Muscle layer of duodenum (tissue), 2 donors: ENCODE measurements around the gene WDR64.
"Not testable (repeated sequence)": the region's sequence is repeated elsewhere in the genome, so short reads cannot be mapped to it uniquely, and the experiment has no call there.

ENCODE experiments used
- H3K27ac ChIP-seq: one replicate; pipeline ENCODE4 v1.7.0; 2013; ENCODE audit warnings: mild to moderate bottlenecking, low read length
- H3K27me3 ChIP-seq: one replicate; pipeline ENCODE4 v1.7.0; 2013; ENCODE audit warnings: low read depth, mild to moderate bottlenecking, control low read depth, low read length
- H3K36me3 ChIP-seq, 2 donors: one replicate each; pipeline ENCODE4 v1.7.0; 2013; ENCODE audit warnings: low read length in 2 of 2, control low read depth in 1 of 2, mild to moderate bottlenecking in 1 of 2; ENCODE audit not compliant: insufficient read depth in 2 of 2, control insufficient read depth in 1 of 2
- H3K4me1 ChIP-seq, 2 donors: one replicate each; pipeline ENCODE4 v1.7.0; 2013; ENCODE audit warnings: low read length in 2 of 2, mild to moderate bottlenecking in 2 of 2, control low read depth in 1 of 2, moderate library complexity in 1 of 2; ENCODE audit not compliant: insufficient read depth in 2 of 2, control insufficient read depth in 1 of 2
- H3K4me3 ChIP-seq, 2 donors: one replicate each; pipeline ENCODE4 v1.7.0; 2013; ENCODE audit warnings: low read length in 2 of 2, low read depth in 1 of 2, mild to moderate bottlenecking in 1 of 2
- H3K9me3 ChIP-seq, 2 donors: one replicate each; pipeline ENCODE4 v1.7.0; 2013; ENCODE audit warnings: low read length in 2 of 2, control low read depth in 1 of 2, mild to moderate bottlenecking in 1 of 2; ENCODE audit not compliant: control insufficient read depth in 1 of 2
- donor health status: healthy.

The WDR64 gene

DNA sequence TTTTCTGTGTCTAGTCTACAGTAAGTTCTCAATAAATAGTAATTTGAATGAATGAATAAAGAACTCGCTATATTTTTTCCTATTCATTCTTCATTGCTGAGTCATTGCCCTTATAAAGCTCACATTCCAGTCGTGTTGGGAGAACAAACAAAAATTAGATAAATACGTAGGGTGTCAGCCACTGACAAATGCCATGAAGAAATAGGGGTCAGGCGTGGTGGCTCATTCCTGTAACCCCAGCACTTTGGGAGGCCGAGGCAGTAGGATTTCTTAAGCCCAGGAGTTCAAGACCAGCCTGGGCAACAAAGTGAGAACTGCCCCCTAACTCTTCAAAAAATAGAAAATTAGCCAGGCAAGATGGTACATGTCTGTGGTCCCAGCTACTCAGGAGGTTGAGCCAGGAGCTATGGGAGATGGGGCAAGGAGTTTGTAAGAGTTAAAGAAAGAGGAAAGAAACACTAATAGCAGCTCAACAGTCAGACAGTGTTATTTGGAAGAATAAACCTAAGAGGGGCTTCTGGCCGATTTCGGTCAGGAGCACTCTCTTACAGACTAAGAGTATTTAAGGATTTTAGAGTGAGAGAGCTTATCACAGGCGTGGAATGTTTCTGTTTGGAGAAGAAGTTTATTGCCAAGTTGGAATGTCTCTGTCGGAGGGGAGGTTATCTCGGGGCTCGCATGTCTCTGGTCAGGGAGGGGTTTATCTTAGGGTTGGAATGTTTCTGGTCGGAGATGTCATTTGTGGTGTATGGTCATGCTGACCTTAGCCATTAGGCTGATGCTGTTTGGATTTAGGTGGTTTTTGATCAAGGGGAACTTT is 10.1 kb upstream of the WDR64 start:
- Histone ChIP-seq H3K27ac (no peak overlapping the region), H3K4me1 (peaks cover 0 to 7% of the 10 kb centered on the region in 2 donors), H3K27me3 (no peaks in the 10 kb centered on the region), H3K36me3 (no peaks in the 10 kb centered on the region), H3K9me3 (no peaks in the 10 kb centered on the region), H3K4me3 (no peak overlapping the region)

DNA sequence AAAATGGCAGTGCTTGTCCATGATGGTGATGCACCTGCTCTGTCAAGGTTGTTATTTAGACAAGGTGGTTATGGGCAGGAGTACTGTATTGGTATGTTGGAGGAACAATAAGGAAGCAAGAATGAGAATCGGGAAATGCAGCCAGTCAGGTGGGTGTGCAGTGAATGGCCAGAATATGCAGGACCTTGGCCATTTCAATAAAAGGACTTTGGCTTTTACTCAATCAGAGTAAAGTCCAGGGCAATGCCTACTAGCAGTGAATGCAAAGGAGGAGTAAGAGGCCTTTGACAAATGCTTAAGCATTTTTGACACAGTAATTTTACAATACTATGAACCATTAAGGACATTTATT is 9.5 kb upstream of the WDR64 start:
- Histone ChIP-seq H3K27ac (no peak overlapping the region), H3K4me3 (no peak overlapping the region), H3K36me3 (no peaks in the 10 kb centered on the region)

DNA sequence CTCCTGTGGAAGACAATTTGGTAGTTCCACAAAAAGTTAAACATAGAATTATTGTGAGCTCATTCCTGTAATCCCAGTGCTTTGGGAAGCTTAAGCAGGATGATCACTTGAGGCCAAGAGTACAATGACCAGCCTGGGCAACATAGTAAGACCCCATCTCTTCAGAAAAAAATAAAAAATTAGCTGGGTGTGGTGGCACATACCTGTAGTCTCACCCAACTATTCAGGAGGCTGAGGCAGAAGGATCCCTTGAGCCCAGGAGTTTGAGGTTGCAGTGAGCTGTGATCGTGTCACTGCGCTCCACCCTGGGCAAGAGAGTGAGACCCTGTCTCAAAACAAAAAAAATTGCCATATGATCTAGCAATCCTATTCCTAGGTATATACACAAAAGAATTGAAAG is 7.8 kb upstream of the WDR64 start:
- Histone ChIP-seq H3K27me3 (no peaks in the 10 kb centered on the region), H3K36me3 (no peaks in the 10 kb centered on the region), H3K9me3 (no peaks in the 10 kb centered on the region), H3K27ac (no peak overlapping the region), H3K4me1 (peaks cover 0 to under 1% of the 10 kb centered on the region in 2 donors), H3K4me3 (no peak overlapping the region)

More for the DNA sequence above, 9.5 kb upstream of the WDR64 start:
- no peaks in the 10 kb centered on the region for H3K9me3 ChIP-seq
- peaks cover 0 to 7% of the 10 kb centered on the region in 2 donors for H3K4me1 ChIP-seq
- H3K27me3 ChIP-seq = no peaks in the 10 kb centered on the region

DNA sequence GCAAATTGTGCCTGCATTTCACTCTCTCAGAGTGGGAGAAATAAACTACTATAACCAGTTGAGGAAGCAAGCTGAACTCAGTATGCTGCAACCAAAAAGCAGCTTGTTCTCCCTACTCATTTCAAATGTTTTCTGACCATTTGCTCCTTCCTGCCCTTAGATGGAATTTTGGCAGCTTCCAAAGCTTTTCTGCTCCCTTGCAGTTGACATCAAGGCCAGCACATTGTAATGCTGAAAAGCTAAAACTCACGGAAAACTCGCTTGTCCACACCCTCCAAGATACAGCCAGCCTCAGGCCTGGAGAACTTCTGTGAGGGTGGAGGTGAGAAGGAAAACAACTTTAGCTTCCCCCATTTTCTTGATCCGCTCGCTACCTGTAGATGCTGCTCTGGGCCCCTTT is 6.9 kb upstream of the WDR64 start:
- no peaks in the 10 kb centered on the region for H3K27me3 ChIP-seq
- H3K4me3 ChIP-seq = no peak overlapping the region
- H3K9me3 ChIP-seq = no peaks in the 10 kb centered on the region
- H3K36me3 ChIP-seq = no peaks in the 10 kb centered on the region
- no peaks in the 10 kb centered on the region for H3K4me1 ChIP-seq
- H3K27ac ChIP-seq = no peak overlapping the region

DNA sequence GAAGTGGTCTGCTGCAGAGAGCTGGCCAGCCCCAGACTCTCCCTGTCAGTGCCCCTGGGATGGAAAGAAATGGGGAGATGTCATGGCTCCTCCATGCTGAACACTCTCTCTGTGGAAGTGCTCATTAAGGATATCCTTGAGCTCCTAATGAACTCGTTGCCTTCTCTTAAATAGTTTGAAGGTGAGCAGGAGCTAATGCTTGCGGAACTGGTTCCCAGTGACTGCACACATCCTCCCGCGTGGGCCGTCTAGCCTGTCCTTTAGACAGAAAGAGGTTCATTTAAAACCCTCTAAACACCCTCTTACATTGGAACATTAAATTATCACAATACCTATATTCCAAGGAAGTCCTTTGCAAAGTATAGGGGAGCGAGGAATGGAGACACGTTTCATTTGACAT is 5.9 kb upstream of the WDR64 start:
- H3K9me3 ChIP-seq = no peaks in the 10 kb centered on the region
- no peaks in the 10 kb centered on the region for H3K4me1 ChIP-seq
- no peaks in the 10 kb centered on the region for H3K27me3 ChIP-seq
- no peak overlapping the region for H3K27ac ChIP-seq
- H3K4me3 ChIP-seq = no peak overlapping the region
- H3K36me3 ChIP-seq = no peaks in the 10 kb centered on the region

DNA sequence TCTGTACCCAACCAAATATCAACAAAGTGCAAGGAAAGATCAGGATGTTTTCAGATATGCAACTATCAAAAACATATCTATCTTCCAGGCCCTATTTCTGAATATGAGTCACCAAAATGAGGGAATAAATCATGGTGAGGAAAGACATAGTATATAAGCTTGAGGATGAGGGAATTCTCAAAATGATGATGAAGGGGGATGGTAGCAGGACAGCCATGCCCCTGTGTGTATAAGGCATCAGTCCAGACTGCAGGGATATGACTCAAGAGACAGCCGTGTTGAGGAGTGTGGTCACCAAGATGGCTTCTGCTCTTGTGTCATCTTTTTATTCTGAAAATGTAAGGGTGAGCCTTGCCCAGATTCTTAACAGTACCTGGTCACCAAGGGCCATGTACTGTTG is 4.4 kb upstream of the WDR64 start:
- Histone ChIP-seq H3K4me3 (no peak overlapping the region), H3K27me3 (no peaks in the 10 kb centered on the region), H3K9me3 (no peaks in the 10 kb centered on the region), H3K27ac (no peak overlapping the region), H3K36me3 (no peaks in the 10 kb centered on the region), H3K4me1 (no peaks in the 10 kb centered on the region)

DNA sequence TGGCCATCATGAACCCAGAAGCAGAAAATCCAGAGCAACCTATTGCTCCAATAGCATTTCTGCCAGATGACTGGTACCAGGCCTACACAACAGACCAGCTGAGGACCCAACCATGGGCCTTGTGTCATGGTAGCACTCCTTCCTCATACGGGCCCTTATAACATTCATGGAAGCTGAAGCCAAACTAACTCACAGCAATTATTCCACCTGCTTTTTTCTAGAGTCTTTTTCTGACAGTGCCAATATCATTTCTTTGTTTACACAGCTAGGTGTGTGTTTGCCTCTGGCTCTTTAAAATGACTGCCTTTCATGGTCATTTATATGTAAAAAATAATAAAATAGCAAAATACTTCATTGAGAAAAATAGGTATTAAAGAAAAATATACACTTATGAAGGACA is 3.9 kb upstream of the WDR64 start:
- H3K4me3 ChIP-seq = no peak overlapping the region
- H3K27ac ChIP-seq = no peak overlapping the region
- no peaks in the 10 kb centered on the region for H3K4me1 ChIP-seq
- no peaks in the 10 kb centered on the region for H3K9me3 ChIP-seq
- H3K36me3 ChIP-seq = no peaks in the 10 kb centered on the region
- no peaks in the 10 kb centered on the region for H3K27me3 ChIP-seq

DNA sequence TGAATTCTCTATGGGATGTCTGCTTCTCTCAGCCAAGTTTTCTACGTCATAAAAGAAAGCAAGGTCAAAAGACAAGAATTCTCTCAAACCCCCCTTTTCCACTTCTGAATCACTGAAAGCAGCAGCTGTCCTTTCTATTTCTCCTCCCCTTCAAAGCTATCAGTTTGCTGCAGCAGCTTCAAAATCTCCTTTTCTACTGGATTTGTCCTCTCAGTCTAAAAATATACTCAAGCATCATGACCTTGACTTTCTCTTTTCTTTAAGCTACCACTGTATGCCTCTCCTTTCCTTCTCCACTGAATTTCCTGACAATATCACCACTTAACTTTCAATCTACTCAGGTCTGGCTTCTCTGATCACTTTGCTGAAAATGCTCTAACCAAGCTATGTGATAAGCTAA is 1.9 kb downstream of the WDR64 start:
- Histone ChIP-seq H3K27me3 (no peaks in the 10 kb centered on the region), H3K9me3 (no peaks in the 10 kb centered on the region), H3K4me3 (no peak overlapping the region), H3K36me3 (no peaks in the 10 kb centered on the region), H3K4me1 (no peaks in the 10 kb centered on the region), H3K27ac (no peak overlapping the region)

DNA sequence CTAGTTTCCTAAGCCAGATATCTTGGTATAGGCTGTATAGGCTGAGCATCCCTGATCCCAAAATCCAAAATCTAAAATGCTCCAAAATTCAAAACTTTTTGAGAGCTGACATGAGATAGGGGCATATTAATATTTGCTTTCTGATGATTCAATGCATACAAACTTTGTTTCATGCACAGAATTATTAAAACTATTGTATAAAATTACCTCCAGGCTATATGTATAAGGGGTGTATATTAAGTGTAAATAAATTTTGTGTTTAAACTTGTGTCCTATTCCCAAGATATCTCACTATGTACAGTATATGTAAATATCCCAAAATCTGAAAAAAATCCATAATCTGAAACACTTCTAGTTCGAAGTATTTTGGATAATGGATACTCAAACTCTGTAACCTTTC is 2.6 kb downstream of the WDR64 start:
- Histone ChIP-seq H3K4me3 (no peak overlapping the region), H3K27me3 (no peaks in the 10 kb centered on the region), H3K27ac (no peak overlapping the region), H3K9me3 (no peaks in the 10 kb centered on the region), H3K4me1 (no peaks in the 10 kb centered on the region), H3K36me3 (no peaks in the 10 kb centered on the region)

DNA sequence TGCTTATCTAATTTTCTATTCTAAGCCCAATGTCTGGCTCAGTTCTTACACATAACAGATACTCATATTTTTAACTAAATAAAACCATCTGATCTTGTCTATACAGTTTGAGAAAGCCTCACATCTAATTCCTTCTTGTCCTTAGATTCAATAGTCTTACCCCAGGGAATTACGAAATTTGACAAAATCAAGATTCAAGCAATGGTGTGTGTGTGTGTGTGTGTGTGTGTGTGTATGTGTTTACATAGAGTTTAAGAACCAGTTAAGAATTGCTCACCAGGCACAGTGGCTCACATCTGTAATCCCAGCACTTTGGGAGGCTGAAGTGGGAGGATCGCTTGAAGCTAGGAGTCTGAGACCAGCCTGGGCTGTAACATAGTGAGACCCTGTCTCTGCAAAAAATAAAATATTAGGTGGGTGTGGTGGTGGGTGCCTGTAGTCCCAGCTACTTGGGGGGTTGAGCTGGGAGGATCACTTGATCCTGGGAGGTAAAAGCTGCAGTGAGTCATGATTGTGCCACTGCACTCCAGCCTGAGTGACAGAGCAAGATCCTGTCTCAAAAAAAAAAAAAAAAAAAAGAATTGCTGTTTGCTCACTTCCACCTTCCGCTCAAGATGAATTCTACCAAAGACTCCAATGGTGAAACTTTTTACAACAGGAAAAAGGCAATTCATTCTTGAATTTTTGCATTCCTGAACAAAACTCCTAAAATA is 6.2 kb downstream of the WDR64 start:
- Histone ChIP-seq H3K27me3 (no peaks in the 10 kb centered on the region), H3K36me3 (no peaks in the 10 kb centered on the region), H3K4me1 (no peaks in the 10 kb centered on the region), H3K4me3 (no peak overlapping the region), H3K27ac (no peak overlapping the region), H3K9me3 (no peaks in the 10 kb centered on the region)

DNA sequence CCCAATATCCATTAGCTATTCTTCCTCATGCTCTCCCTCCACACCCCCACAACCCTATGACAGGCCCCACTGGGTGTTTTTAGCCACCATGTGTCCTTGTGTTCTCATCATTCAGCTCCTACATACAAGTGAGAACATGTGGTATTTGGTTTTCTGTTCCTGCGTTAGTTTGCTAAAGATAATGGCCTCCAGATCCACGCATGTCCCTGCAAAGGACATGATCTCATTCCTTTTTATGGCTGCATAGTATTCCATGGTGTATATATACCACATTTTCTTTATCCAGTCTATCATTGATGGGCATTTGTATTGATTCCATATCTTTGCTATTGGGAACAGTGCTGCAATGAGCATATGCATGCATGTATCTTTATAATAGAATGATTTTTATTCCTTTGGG is 6.9 kb downstream of the WDR64 start:
- not testable (repeated sequence) for H3K27me3 ChIP-seq, H3K4me3 ChIP-seq, H3K9me3 ChIP-seq, H3K36me3 ChIP-seq, H3K4me1 ChIP-seq, H3K27ac ChIP-seq
